DOHH2 (cell line): Measurements from ENCODE around the gene FTCDNL1.

ENCODE experiments used
- H3F3A ChIP-seq: fragments of 200-600 bp; sonication (generic), shearing (Covaris generic); 2 replicates; pipeline ENCODE4 v1.6.0; 2016; ENCODE audit warnings: antibody characterized with exemption, mild to moderate bottlenecking; ENCODE audit not compliant: control insufficient read depth, insufficient read depth
- H3K27ac ChIP-seq: fragments of 200-600 bp; sonication (generic); 2 replicates; pipeline ENCODE4 v1.5.1; 2014; ENCODE audit warnings: low read depth, mild to moderate bottlenecking, low read length, moderate library complexity
- H3K27me3 ChIP-seq: fragments of 200-600 bp; sonication (generic); 2 replicates; pipeline ENCODE4 v1.6.1; 2014; ENCODE audit warnings: mild to moderate bottlenecking, low read length, mixed read lengths; ENCODE audit not compliant: control insufficient read depth
- H3K36me3 ChIP-seq: fragments of 200-600 bp; sonication (generic); 2 replicates; pipeline ENCODE4 v1.6.1; 2014; ENCODE audit warnings: mild to moderate bottlenecking, low read length, moderate library complexity, mixed read lengths; ENCODE audit not compliant: control insufficient read depth
- H3K4me1 ChIP-seq: fragments of 200-600 bp; sonication (generic); 2 replicates; pipeline ENCODE4 v1.6.1; 2014; ENCODE audit warnings: mild to moderate bottlenecking, low read length, mixed read lengths; ENCODE audit not compliant: control insufficient read depth
- H3K4me2 ChIP-seq: fragments of 200-600 bp; sonication (generic); 2 replicates; pipeline ENCODE4 v1.6.0; 2014; ENCODE audit warnings: mild to moderate bottlenecking, low read length, moderate library complexity
- H3K4me3 ChIP-seq: fragments of 200-600 bp; sonication (generic); 2 replicates; pipeline ENCODE4 v1.5.1; 2014; ENCODE audit warnings: mild to moderate bottlenecking, low read length, mixed read lengths
- H3K79me2 ChIP-seq: fragments of 200-600 bp; sonication (generic); 2 replicates; pipeline ENCODE4 v1.6.1; 2014; ENCODE audit warnings: mild to moderate bottlenecking, low read length, mixed read lengths; ENCODE audit not compliant: control insufficient read depth
- H3K9me2 ChIP-seq: fragments of 200-600 bp; sonication (generic); replicated peaks from 2 replicates; pipeline ENCODE4 v1.6.1; 2014; ENCODE audit warnings: mild to moderate bottlenecking, low read length, mixed read lengths; ENCODE audit not compliant: control insufficient read depth
- H3K9me3 ChIP-seq: fragments of 200-600 bp; sonication (generic); 2 replicates; pipeline ENCODE4 v1.6.1; 2014; ENCODE audit warnings: antibody characterized with exemption, low read length, mixed read lengths; ENCODE audit not compliant: control insufficient read depth, insufficient read depth
- H4K20me1 ChIP-seq: fragments of 200-600 bp; sonication (generic); 2 replicates; pipeline ENCODE4 v1.6.0; 2014; ENCODE audit warnings: low read depth, mild to moderate bottlenecking, antibody characterized with exemption, low read length, moderate library complexity; ENCODE audit not compliant: control insufficient read depth, insufficient read depth
- EZH2phosphoT487 ChIP-seq: fragments of 200-600 bp; sonication (generic); IDR thresholded peaks from 2 replicates; pipeline ENCODE4 v1.6.1; 2017; ENCODE audit warnings: borderline replicate concordance, mild to moderate bottlenecking, antibody characterized with exemption, low read length, moderate library complexity, mixed read lengths
- TF ChIP-seq, protein P1 (sequence below): fragments of 200-600 bp; sonication (generic); IDR thresholded peaks from one replicate; pipeline ENCODE4 v1.5.1; 2014; ENCODE audit warnings: antibody characterized with exemption, mild to moderate bottlenecking, low read depth, low read length; ENCODE audit not compliant: poor library complexity, severe bottlenecking

Gene FTCDNL1

GRCh38 chr2:199874209-199874608 is 23.2 kb upstream of the FTCDNL1 start:
- Histone ChIP-seq H3K27me3 (no peaks in the 10 kb centered on the region), H3K9me3 (peaks cover 5% of the 10 kb centered on the region; the same call in 1 of the 2 replicates), H3K79me2 (no peaks in the 10 kb centered on the region), H3K36me3 (no peaks in the 10 kb centered on the region), H3K4me2 (no peak overlapping the region), H4K20me1 (no peaks in the 10 kb centered on the region), H3K4me3 (no peak overlapping the region), H3K27ac (no peak overlapping the region), H3K4me1 (no peaks in the 10 kb centered on the region), H3F3A (no peaks in the 10 kb centered on the region), H3K9me2 (no peaks in the 10 kb centered on the region)
- no peak for TF ChIP-seq EZH2phosphoT487
- TF ChIP-seq, protein P1, sequence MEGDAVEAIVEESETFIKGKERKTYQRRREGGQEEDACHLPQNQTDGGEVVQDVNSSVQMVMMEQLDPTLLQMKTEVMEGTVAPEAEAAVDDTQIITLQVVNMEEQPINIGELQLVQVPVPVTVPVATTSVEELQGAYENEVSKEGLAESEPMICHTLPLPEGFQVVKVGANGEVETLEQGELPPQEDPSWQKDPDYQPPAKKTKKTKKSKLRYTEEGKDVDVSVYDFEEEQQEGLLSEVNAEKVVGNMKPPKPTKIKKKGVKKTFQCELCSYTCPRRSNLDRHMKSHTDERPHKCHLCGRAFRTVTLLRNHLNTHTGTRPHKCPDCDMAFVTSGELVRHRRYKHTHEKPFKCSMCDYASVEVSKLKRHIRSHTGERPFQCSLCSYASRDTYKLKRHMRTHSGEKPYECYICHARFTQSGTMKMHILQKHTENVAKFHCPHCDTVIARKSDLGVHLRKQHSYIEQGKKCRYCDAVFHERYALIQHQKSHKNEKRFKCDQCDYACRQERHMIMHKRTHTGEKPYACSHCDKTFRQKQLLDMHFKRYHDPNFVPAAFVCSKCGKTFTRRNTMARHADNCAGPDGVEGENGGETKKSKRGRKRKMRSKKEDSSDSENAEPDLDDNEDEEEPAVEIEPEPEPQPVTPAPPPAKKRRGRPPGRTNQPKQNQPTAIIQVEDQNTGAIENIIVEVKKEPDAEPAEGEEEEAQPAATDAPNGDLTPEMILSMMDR: no peak

DNA sequence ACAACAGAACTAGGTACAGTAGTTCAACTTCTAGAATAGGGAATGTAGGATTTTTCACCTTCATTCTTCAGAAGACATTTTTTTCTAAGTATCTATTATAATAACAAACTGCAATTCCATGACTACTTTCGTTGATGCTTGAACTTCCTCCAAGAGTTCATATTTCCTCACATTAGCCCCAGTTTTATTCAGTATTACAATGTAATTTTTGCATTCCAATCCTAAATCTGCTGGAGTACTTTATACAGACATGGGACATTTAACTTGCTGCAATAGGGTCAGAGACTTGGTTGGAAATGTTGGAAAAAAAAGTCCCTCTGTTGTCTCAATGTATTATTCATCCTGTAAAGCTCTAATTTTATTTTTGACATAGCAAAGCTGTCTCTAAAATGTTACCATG is 19.6 kb upstream of the FTCDNL1 start:
- Histone ChIP-seq H3K79me2 (no peaks in the 10 kb centered on the region), H3K9me2 (no peaks in the 10 kb centered on the region), H3K27me3 (no peaks in the 10 kb centered on the region), H3K4me1 (no peaks in the 10 kb centered on the region), H3K27ac (no peak overlapping the region), H3K4me3 (no peak overlapping the region), H3F3A (no peaks in the 10 kb centered on the region), H3K36me3 (no peaks in the 10 kb centered on the region), H4K20me1 (no peaks in the 10 kb centered on the region), H3K4me2 (no peak overlapping the region), H3K9me3 (peaks cover 5% of the 10 kb centered on the region; the same call in 1 of the 2 replicates)
- TF ChIP-seq, protein P1: no peak
- TF ChIP-seq EZH2phosphoT487: no peak

DNA sequence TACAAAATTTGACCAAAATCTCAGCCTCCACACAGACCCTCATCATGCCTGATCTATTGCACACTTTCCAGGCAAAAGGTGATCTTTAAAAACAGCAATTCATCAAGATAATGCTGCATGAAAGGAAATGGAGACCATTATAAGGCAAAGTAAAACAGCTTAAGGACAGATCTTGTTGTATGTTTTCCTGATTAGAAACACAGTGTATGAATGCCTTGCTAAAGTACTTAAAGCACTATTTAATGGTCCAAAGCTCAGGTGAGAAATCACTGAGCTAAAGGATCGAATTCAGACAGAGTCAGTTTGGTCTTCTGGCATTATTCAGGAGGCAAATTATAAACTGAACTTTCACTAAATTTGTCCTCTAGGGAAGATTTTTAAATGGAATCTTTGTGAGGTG is 18.7 kb upstream of the FTCDNL1 start:
- H3K4me2 ChIP-seq: no peak overlapping the region
- H3K36me3 ChIP-seq: no peaks in the 10 kb centered on the region
- H3K4me1 ChIP-seq: no peaks in the 10 kb centered on the region
- TF ChIP-seq, protein P1: no peak
- no peak for TF ChIP-seq EZH2phosphoT487
- H3K9me3 ChIP-seq: peaks cover 5% of the 10 kb centered on the region; the same call in 1 of the 2 replicates
- H3K4me3 ChIP-seq: no peak overlapping the region
- H3F3A ChIP-seq: no peaks in the 10 kb centered on the region
- H4K20me1 ChIP-seq: no peaks in the 10 kb centered on the region
- no peaks in the 10 kb centered on the region for H3K27me3 ChIP-seq
- H3K79me2 ChIP-seq: no peaks in the 10 kb centered on the region
- no peaks in the 10 kb centered on the region for H3K9me2 ChIP-seq
- H3K27ac ChIP-seq: no peak overlapping the region

DNA sequence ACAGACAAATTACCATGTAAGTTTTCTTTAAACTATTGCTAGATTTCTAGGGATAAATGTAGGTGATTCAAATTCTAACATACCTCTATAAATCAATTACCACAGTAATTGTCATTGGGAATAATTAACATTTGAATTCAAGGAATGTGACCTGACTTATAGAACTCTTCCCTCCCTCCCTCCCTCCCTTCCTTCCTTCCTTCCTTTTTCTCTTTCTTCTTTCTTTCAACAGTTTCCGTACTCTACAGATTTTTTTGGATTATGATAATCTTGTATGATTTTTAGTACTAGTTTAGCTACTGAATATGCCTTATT is 18.2 kb upstream of the FTCDNL1 start:
- TF ChIP-seq, protein P1: no peak
- no peak for TF ChIP-seq EZH2phosphoT487
- H3K4me1 ChIP-seq: no peaks in the 10 kb centered on the region
- peaks cover 4% of the 10 kb centered on the region; the same call in 1 of the 2 replicates for H3K9me3 ChIP-seq
- H3K27me3 ChIP-seq: no peaks in the 10 kb centered on the region
- no peak overlapping the region for H3K4me2 ChIP-seq
- H3K79me2 ChIP-seq: no peaks in the 10 kb centered on the region
- no peaks in the 10 kb centered on the region for H3K36me3 ChIP-seq
- H3K27ac ChIP-seq: no peak overlapping the region
- H3K4me3 ChIP-seq: no peak overlapping the region
- no peaks in the 10 kb centered on the region for H4K20me1 ChIP-seq
- no peaks in the 10 kb centered on the region for H3F3A ChIP-seq
- H3K9me2 ChIP-seq: no peaks in the 10 kb centered on the region
